ENCODE measurements around the gene SRPX2.

Gene SRPX2

GRCh38 chrX:100649550-100650356, 5.8 kb downstream of the SRPX2 start:
- DNase-seq (ENCODE audit: low read depth in 2 of 3, low spot score in 2 of 3), result no peak

GRCh38 chrX:100650841-100651240, 6.8 kb downstream of the SRPX2 start:
- DNase-seq (ENCODE audit: low read depth in 2 of 3, low spot score in 2 of 3), result no peak

GRCh38 chrX:100652266-100652665, 8.3 kb downstream of the SRPX2 start:
- no peak for DNase-seq (ENCODE audit: low read depth in 2 of 3, low spot score in 2 of 3)

GRCh38 chrX:100654261-100654660, 10.3 kb downstream of the SRPX2 start:
- no peak for DNase-seq (ENCODE audit: low read depth in 2 of 3, low spot score in 2 of 3)

- no peak for DNase-seq (ENCODE audit: low read depth in 2 of 3, low spot score in 2 of 3)
Measured at GRCh38 chrX:100658941-100659381, 15.0 kb downstream of the SRPX2 start.

GRCh38 chrX:100659431-100660137, 15.6 kb downstream of the SRPX2 start:
- no peak for DNase-seq (ENCODE audit: low read depth in 2 of 3, low spot score in 2 of 3)

- DNase-seq (ENCODE audit: low read depth in 2 of 3, low spot score in 2 of 3), result no peak
Measured at GRCh38 chrX:100662170-100662569, 18.2 kb downstream of the SRPX2 start.

GRCh38 chrX:100662796-100663195, 18.8 kb downstream of the SRPX2 start:
- no peak for DNase-seq (ENCODE audit: low read depth in 2 of 3, low spot score in 2 of 3)

- DNase-seq (ENCODE audit: low read depth in 2 of 3, low spot score in 2 of 3), result no peak
Measured at GRCh38 chrX:100663642-100664041, 19.6 kb downstream of the SRPX2 start.

GRCh38 chrX:100672966-100673365, 29.0 kb downstream of the SRPX2 start:
- DNase-seq (ENCODE audit: low read depth in 2 of 3, low spot score in 2 of 3), result no peak

GRCh38 chrX:100673397-100673953, 29.5 kb downstream of the SRPX2 start:
- DNase-seq (ENCODE audit: low read depth in 2 of 3, low spot score in 2 of 3), result no peak

- no peak for DNase-seq (ENCODE audit: low read depth in 2 of 3, low spot score in 2 of 3)
Measured at GRCh38 chrX:100674705-100675104, 30.7 kb downstream of the SRPX2 start.

GRCh38 chrX:100677611-100678181, 33.7 kb downstream of the SRPX2 start:
- DNase-seq (ENCODE audit: low read depth in 2 of 3, low spot score in 2 of 3), result no peak

GRCh38 chrX:100680756-100681155, 36.8 kb downstream of the SRPX2 start:
- no peak for DNase-seq (ENCODE audit: low read depth in 2 of 3, low spot score in 2 of 3)

- no peak for DNase-seq (ENCODE audit: low read depth in 2 of 3, low spot score in 2 of 3)
Measured at GRCh38 chrX:100681599-100681998, 37.6 kb downstream of the SRPX2 start.

GRCh38 chrX:100682939-100683338, 38.9 kb downstream of the SRPX2 start:
- DNase-seq (ENCODE audit: low read depth in 2 of 3, low spot score in 2 of 3), result no peak

- peak in 2 of 3 experiments; percentile 27 to 32 for DNase-seq (ENCODE audit: low read depth in 2 of 3, low spot score in 2 of 3)
Measured at GRCh38 chrX:100685284-100685996, 41.4 kb downstream of the SRPX2 start.

GRCh38 chrX:100685997-100686305, 42.0 kb downstream of the SRPX2 start:
- DNase-seq (ENCODE audit: low read depth in 2 of 3, low spot score in 2 of 3), result no peak

- DNase-seq (ENCODE audit: low read depth in 2 of 3, low spot score in 2 of 3), result no peak
Measured at GRCh38 chrX:100687128-100687527, 43.1 kb downstream of the SRPX2 start.

GRCh38 chrX:100687546-100687945, 43.5 kb downstream of the SRPX2 start:
- DNase-seq (ENCODE audit: low read depth in 2 of 3, low spot score in 2 of 3), result no peak

GRCh38 chrX:100695302-100695701, 51.3 kb downstream of the SRPX2 start:
- no peak for DNase-seq (ENCODE audit: low read depth in 2 of 3, low spot score in 2 of 3)
